ENCODE results near the gene ADAMTS2.

Gene ADAMTS2

DNA sequence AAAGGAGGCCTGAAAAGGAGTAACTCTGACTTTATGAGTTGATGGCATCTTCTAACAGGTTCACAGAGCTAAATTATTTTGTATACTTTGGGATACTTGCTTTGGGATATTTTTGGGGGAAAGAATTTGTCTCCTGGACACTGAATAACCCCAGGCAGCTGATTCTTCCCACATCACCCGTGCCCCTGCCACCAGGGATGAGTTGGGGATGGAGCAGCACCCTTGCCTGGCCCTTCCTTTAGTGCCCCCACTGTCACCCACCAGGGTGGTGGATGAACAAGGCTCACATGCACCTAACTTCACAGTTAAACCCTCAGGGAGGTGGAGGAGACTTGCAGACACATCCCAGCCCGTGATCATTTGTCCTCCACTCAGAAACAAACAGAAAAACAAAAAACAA is 2.3 kb upstream of the ADAMTS2 start:
- peaks cover 37% of the 10 kb centered on the region for H3K27me3 ChIP-seq (ENCODE audit: control insufficient read depth, insufficient read depth, low read length)
- H3K9ac ChIP-seq (ENCODE audit: low read length): no peak overlapping the region
- H3K4me1 ChIP-seq (ENCODE audit: control insufficient read depth, insufficient read depth, low read length): no peaks in the 10 kb centered on the region
- no peaks in the 10 kb centered on the region for H3K9me3 ChIP-seq (ENCODE audit: control insufficient read depth, low read length)
- no peaks in the 10 kb centered on the region for H3K36me3 ChIP-seq (ENCODE audit: control insufficient read depth, insufficient read depth, low read length)
- H3K4me3 ChIP-seq (ENCODE audit: low read length): no peak overlapping the region

DNA sequence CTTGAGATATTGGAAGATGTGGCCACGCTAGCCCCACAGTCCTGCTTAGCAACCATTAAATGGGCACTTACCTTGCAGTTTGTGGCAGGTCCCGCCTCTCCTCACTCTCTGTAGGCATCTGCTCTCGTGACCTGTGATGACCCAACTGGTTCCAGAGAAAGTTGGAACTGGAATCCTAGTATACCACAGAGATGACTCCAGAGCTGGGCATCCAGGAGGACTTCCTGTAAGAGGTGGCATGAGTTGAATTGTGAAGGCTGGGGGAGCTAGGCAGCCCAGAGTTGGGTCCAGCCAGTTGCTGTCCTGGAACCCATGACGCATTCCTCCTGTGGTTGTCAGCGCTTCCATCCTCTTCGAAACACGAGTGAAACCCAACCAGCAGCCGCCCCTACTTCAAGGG is 1.6 kb upstream of the ADAMTS2 start:
- no peaks in the 10 kb centered on the region for H3K4me1 ChIP-seq (ENCODE audit: control insufficient read depth, insufficient read depth, low read length)
- no peak overlapping the region for H3K9ac ChIP-seq (ENCODE audit: low read length)
- no peaks in the 10 kb centered on the region for H3K9me3 ChIP-seq (ENCODE audit: control insufficient read depth, low read length)
- no peak overlapping the region for H3K4me3 ChIP-seq (ENCODE audit: low read length)
- no peaks in the 10 kb centered on the region for H3K36me3 ChIP-seq (ENCODE audit: control insufficient read depth, insufficient read depth, low read length)
- peaks cover 44% of the 10 kb centered on the region for H3K27me3 ChIP-seq (ENCODE audit: control insufficient read depth, insufficient read depth, low read length)

DNA sequence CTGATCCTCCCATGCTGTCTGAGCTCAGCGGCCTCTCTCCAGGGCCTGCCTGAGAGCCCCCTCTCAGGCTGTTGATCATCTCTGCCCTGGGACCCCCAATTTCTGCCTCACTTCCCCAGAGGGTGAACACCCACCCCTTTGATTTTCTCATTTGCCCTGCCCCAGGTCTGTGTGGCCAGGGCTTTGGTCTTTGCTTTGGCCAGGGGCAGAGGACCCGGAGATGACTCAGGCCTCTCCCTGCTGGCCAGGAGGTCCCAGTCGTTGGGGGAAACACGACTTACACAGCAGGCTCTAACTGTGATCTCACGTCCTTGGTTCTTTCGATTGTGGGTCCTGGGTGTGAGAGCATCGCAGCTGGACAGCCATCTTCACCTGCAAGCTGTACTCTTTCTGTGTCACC is 1.1 kb upstream of the ADAMTS2 start:
- Histone ChIP-seq H3K9ac (ENCODE audit: low read length) (no peak overlapping the region), H3K4me1 (ENCODE audit: control insufficient read depth, insufficient read depth, low read length) (no peaks in the 10 kb centered on the region), H3K4me3 (ENCODE audit: low read length) (no peak overlapping the region), H3K36me3 (ENCODE audit: control insufficient read depth, insufficient read depth, low read length) (no peaks in the 10 kb centered on the region), H3K9me3 (ENCODE audit: control insufficient read depth, low read length) (no peaks in the 10 kb centered on the region), H3K27me3 (ENCODE audit: control insufficient read depth, insufficient read depth, low read length) (peaks cover 46% of the 10 kb centered on the region)

DNA sequence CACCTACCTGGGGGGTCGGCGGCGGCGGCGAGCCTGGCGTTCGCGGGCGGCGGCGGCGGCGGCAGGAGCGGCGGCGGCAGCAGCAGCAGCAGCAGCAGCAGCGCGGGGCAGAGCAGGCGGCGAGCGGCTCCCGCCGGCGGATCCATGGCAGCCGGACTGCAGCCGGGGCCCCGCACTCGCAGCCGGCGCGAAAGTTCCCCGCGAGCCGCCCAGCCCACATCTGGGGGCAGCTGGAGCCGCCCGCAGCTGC is 153 bp downstream of the ADAMTS2 start:
- H3K4me3 ChIP-seq (ENCODE audit: low read length): no peak overlapping the region
- peaks cover 46% of the 10 kb centered on the region for H3K27me3 ChIP-seq (ENCODE audit: control insufficient read depth, insufficient read depth, low read length)
- no peaks in the 10 kb centered on the region for H3K36me3 ChIP-seq (ENCODE audit: control insufficient read depth, insufficient read depth, low read length)

DNA sequence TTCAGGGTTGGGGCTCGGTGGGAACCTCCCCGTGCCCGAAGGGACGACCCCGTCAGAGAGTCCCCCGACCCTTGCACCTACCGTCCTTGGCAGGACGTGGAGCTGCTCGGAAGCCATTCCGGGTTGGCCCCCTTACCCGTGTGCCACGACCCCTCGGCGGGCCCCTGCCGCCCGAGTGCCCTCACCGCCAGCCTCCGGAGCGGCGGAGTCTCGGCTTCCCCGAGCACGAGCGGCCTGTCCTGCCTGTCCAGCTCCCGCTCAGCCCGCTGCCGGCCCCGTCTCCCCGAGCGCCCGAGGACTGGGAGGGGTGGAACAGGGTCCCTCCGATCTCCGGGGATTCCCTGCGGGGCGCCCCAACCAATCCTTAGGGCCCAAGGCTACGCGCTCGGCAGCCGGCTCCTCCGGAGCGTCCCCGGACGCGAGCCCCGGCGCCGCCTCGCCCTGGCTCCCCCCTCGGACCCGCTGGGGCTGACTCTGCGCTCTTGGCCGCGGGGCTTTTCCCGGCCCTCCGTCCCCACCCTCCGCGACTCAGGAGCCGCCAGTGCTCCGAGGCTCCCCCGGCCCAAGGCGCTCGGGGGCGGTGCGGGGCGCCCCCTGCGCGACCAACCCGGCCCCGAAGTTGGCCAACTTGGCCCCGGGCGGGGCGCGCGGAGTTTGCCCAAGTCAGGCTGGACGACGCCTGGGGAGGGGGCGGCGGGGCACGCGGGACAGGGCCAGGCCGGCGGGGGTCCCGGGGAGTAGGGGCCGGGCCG is 654 bp downstream of the ADAMTS2 start:
- no peaks in the 10 kb centered on the region for H3K4me1 ChIP-seq (ENCODE audit: control insufficient read depth, insufficient read depth, low read length)
- H3K9me3 ChIP-seq (ENCODE audit: control insufficient read depth, low read length): no peaks in the 10 kb centered on the region
- no peaks in the 10 kb centered on the region for H3K36me3 ChIP-seq (ENCODE audit: control insufficient read depth, insufficient read depth, low read length)
- peak overlapping the region; percentile 15 for H3K9ac ChIP-seq (ENCODE audit: low read length)
- no peak overlapping the region for H3K4me3 ChIP-seq (ENCODE audit: low read length)
- H3K27me3 ChIP-seq (ENCODE audit: control insufficient read depth, insufficient read depth, low read length): peaks cover 46% of the 10 kb centered on the region

More for the DNA sequence above, 153 bp downstream of the ADAMTS2 start:
- H3K9me3 ChIP-seq (ENCODE audit: control insufficient read depth, low read length): no peaks in the 10 kb centered on the region
- no peaks in the 10 kb centered on the region for H3K4me1 ChIP-seq (ENCODE audit: control insufficient read depth, insufficient read depth, low read length)
- H3K9ac ChIP-seq (ENCODE audit: low read length): no peak overlapping the region

DNA sequence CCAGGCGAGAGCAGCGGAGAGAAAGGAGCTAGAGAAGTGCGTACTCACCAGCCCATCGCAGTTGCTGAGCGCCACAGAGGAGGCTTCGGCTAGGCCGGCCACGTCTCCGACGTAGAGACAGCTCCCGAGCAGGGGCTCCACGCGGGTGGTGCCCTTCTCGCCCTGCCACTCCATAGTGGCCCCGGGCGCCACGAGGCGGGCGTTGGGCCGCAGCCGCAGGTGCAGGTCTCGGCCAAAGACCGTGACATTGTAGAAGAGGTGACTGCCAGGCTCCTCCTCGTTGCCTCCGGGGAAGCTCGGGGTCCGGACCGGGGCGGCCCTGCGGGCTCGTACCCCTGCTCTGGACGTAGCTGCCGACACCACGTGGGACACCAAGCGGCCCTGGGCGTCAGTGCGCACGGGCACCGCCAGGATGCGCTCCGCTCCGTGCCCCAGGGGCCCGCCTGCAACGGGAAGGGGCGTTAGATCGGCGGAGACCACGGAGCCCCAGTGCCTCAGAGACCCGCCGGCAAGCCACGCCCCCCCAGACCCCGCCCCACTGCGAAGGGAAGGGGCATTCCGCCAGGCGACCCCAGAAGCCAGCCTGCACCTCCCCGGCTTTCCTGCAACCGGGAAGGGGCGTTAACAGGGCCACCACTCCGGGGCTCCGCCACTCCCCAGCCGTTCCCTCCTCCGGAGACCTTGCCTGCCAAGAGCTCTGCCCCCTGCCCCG is 1.4 kb downstream of the ADAMTS2 start:
- Histone ChIP-seq H3K4me3 (ENCODE audit: low read length) (no peak overlapping the region), H3K27me3 (ENCODE audit: control insufficient read depth, insufficient read depth, low read length) (peaks cover 46% of the 10 kb centered on the region), H3K9ac (ENCODE audit: low read length) (peak overlapping the region; percentile 15)

DNA sequence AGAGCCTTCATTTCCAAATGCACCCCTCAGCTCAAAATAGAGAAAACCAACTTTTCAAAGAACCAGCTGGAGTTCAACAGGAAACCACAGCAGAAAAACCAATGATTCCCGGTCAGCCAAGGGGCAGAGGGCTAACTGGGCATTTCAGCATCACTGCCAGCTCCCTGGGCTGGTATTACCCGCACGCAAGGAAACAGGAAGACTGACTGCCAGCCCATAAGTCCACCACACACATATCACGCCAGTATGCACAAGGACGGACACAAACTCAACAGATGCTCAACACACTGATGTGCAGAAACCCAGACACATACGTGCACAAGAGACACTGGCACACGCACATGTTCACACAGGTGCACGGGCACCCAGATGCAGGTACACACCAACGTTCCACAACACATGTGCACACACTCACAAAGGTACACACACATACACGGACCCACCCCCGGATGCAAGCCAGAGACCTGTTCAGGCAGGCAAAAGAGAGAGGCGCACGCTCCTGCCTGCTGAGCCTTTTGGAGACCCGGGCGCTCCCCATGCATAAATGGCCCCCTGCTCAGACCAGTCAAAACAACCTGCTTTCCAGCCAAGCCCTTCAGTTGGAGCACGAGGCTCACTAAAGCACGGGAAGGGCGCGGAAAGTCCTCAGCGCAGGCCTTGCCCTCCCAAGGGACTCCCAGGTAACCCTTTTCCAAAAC is 2.1 kb downstream of the ADAMTS2 start:
- H3K9me3 ChIP-seq (ENCODE audit: control insufficient read depth, low read length): no peaks in the 10 kb centered on the region
- H3K36me3 ChIP-seq (ENCODE audit: control insufficient read depth, insufficient read depth, low read length): no peaks in the 10 kb centered on the region
- H3K4me3 ChIP-seq (ENCODE audit: low read length): no peak overlapping the region
- H3K9ac ChIP-seq (ENCODE audit: low read length): no peak overlapping the region
- no peaks in the 10 kb centered on the region for H3K4me1 ChIP-seq (ENCODE audit: control insufficient read depth, insufficient read depth, low read length)
- H3K27me3 ChIP-seq (ENCODE audit: control insufficient read depth, insufficient read depth, low read length): peaks cover 46% of the 10 kb centered on the region

More for the DNA sequence above, 1.4 kb downstream of the ADAMTS2 start:
- Histone ChIP-seq H3K4me1 (ENCODE audit: control insufficient read depth, insufficient read depth, low read length) (no peaks in the 10 kb centered on the region), H3K9me3 (ENCODE audit: control insufficient read depth, low read length) (no peaks in the 10 kb centered on the region), H3K36me3 (ENCODE audit: control insufficient read depth, insufficient read depth, low read length) (no peaks in the 10 kb centered on the region)

DNA sequence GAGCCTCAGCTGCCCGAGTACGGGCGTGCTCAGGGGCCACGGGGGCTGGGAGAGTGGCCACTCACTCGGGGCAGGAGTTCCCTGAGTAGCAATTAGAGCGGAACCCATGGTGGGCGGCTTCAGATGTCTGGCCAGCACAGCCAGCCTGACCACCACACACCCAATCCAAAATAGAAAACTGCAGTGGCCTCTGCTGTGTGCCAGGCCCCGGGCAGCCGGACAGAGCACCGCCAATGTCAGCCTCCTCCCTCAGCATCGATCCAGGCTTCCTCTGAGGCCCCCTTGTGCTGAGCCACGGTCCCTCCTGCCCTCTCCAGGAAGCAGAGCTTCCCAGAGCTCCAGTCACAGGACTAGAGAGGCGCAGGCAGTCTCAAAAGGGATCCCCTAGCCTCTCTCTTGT is 2.7 kb downstream of the ADAMTS2 start:
- Histone ChIP-seq H3K9ac (ENCODE audit: low read length) (no peak overlapping the region), H3K4me3 (ENCODE audit: low read length) (no peak overlapping the region)

DNA sequence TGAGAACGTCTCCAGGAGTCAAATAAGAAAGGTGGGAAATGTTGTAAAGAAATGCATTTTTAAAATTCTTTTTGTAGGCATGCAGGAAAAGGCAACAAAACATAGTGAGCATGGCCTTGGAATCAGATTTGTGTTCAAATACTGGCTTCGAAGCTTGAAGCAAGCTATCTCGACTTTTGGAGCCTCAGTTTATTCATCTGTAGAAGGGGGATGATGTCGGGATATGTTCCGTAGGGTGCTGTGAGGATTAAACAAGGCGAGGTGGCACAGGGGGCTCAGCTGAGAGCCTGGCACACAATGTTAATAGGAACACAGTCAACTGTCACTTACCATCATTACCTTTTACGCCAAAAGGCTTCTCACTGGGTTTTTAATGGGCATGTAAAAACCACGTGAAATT is 4.8 kb downstream of the ADAMTS2 start:
- Histone ChIP-seq H3K4me1 (ENCODE audit: control insufficient read depth, insufficient read depth, low read length) (no peaks in the 10 kb centered on the region), H3K36me3 (ENCODE audit: control insufficient read depth, insufficient read depth, low read length) (no peaks in the 10 kb centered on the region), H3K27me3 (ENCODE audit: control insufficient read depth, insufficient read depth, low read length) (peaks cover 31% of the 10 kb centered on the region), H3K9ac (ENCODE audit: low read length) (no peak overlapping the region), H3K9me3 (ENCODE audit: control insufficient read depth, low read length) (no peaks in the 10 kb centered on the region), H3K4me3 (ENCODE audit: low read length) (no peak overlapping the region)

More for the DNA sequence above, 2.7 kb downstream of the ADAMTS2 start:
- peaks cover 46% of the 10 kb centered on the region for H3K27me3 ChIP-seq (ENCODE audit: control insufficient read depth, insufficient read depth, low read length)
- no peaks in the 10 kb centered on the region for H3K36me3 ChIP-seq (ENCODE audit: control insufficient read depth, insufficient read depth, low read length)
- no peaks in the 10 kb centered on the region for H3K9me3 ChIP-seq (ENCODE audit: control insufficient read depth, low read length)
- no peaks in the 10 kb centered on the region for H3K4me1 ChIP-seq (ENCODE audit: control insufficient read depth, insufficient read depth, low read length)

DNA sequence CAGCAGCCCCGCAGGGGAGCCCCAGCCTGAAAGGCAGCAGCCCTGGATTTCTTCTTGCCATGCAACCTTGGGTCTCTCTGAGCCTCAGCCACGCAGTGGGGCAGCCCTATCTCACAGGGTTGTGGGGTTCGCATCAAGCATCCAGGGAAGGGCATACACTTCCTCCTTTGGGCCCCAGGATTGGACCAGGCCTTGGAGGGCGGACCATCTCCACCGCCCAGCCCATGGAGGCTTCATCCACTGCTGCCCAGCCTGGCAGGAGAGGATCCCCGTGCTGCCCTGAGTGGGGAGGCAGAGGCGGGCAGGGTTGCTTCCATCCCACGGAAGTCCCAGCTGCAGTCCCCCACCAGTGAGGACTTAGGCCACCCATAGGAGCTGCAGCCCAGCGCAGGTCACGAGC is 5.3 kb downstream of the ADAMTS2 start:
- Histone ChIP-seq H3K9ac (ENCODE audit: low read length) (no peak overlapping the region), H3K36me3 (ENCODE audit: control insufficient read depth, insufficient read depth, low read length) (no peaks in the 10 kb centered on the region), H3K4me1 (ENCODE audit: control insufficient read depth, insufficient read depth, low read length) (no peaks in the 10 kb centered on the region), H3K9me3 (ENCODE audit: control insufficient read depth, low read length) (no peaks in the 10 kb centered on the region), H3K27me3 (ENCODE audit: control insufficient read depth, insufficient read depth, low read length) (peaks cover 31% of the 10 kb centered on the region), H3K4me3 (ENCODE audit: low read length) (no peak overlapping the region)

DNA sequence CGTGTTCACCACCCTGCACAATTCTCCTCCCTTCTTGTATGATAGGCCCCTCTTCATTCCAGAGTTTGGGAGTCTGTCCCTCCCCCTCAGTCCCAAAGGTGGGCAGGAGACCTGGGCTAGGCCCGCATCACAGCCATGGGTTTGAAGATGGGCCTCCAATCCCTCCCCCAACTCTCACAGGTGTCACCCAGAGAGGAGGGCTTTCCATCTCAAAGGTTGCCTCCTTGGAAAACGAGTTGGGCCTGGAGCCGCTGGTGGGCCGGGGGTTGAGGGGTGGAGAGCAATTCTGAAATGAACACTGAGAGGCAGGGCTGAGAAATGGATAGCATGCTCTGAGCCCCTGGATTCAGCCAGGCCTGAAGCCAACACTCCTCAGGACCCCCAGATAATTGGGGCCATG is 6.2 kb downstream of the ADAMTS2 start:
- no peaks in the 10 kb centered on the region for H3K9me3 ChIP-seq (ENCODE audit: control insufficient read depth, low read length)
- no peak overlapping the region for H3K9ac ChIP-seq (ENCODE audit: low read length)
- H3K4me1 ChIP-seq (ENCODE audit: control insufficient read depth, insufficient read depth, low read length): no peaks in the 10 kb centered on the region
- H3K4me3 ChIP-seq (ENCODE audit: low read length): no peak overlapping the region
- H3K27me3 ChIP-seq (ENCODE audit: control insufficient read depth, insufficient read depth, low read length): peaks cover 28% of the 10 kb centered on the region
- no peaks in the 10 kb centered on the region for H3K36me3 ChIP-seq (ENCODE audit: control insufficient read depth, insufficient read depth, low read length)
